ENCODE measurements around the gene RADIL.

- TF ChIP-seq CTCF (IDR thresholded peaks at IDR 0.05) (no peak), EP300 (IDR thresholded peaks at IDR 0.05) (no peak), POLR2AphosphoS5 (IDR thresholded peaks at IDR 0.05) (no peak)
Measured at GRCh38 chr7:4786015-4786414, 97.5 kb downstream of the RADIL start.

All from stomach (tissue), 4 donors.